ENCODE results near the gene S100A11.

S100A11 gene

GRCh38 chr1:152034654-152035538, 1.9 kb downstream of the S100A11 start:
- peak overlapping the region; percentile 100 for H3K27ac ChIP-seq
- TF ChIP-seq CTCF (IDR thresholded peaks at IDR 0.05), result peak; percentile 57
- no peaks in the 10 kb centered on the region for H3K36me3 ChIP-seq (ENCODE audit: control insufficient read depth, insufficient read depth, low read length)
- no peaks in the 10 kb centered on the region for H3K9me3 ChIP-seq (ENCODE audit: control insufficient read depth, low read length)
- H3K79me2 ChIP-seq, result no peaks in the 10 kb centered on the region
- H3K27me3 ChIP-seq (ENCODE audit: control insufficient read depth, insufficient read depth, low read length), result no peaks in the 10 kb centered on the region
- H3K4me1 ChIP-seq, result peaks cover 21% of the 10 kb centered on the region
- H3K9ac ChIP-seq, result peak overlapping the region; percentile 4
- H3K4me2 ChIP-seq (ENCODE audit: low read length), result peak overlapping the region; percentile 73
- peak overlapping the region; percentile 28 for H2AFZ ChIP-seq
- H3K4me3 ChIP-seq (ENCODE audit: low read depth, low read length), result peak overlapping the region; percentile 83

GRCh38 chr1:152034324-152034653, 2.5 kb downstream of the S100A11 start:
- Histone ChIP-seq H2AFZ (peak overlapping the region; percentile 28), H3K79me2 (no peaks in the 10 kb centered on the region), H3K4me3 (ENCODE audit: low read depth, low read length) (peak overlapping the region; percentile 83), H3K4me2 (ENCODE audit: low read length) (peak overlapping the region; percentile 73), H3K9ac (no peak overlapping the region), H3K9me3 (ENCODE audit: control insufficient read depth, low read length) (no peaks in the 10 kb centered on the region), H3K4me1 (peaks cover 21% of the 10 kb centered on the region), H3K36me3 (ENCODE audit: control insufficient read depth, insufficient read depth, low read length) (no peaks in the 10 kb centered on the region), H3K27me3 (ENCODE audit: control insufficient read depth, insufficient read depth, low read length) (no peaks in the 10 kb centered on the region), H3K27ac (peak overlapping the region; percentile 100)
- no peak for TF ChIP-seq CTCF (IDR thresholded peaks at IDR 0.05)

- no peak overlapping the region for H3K9ac ChIP-seq
- no peaks in the 10 kb centered on the region for H3K79me2 ChIP-seq
- no peak for TF ChIP-seq CTCF (IDR thresholded peaks at IDR 0.05)
- no peak overlapping the region for H3K27ac ChIP-seq
- H3K4me3 ChIP-seq (ENCODE audit: low read depth, low read length), result no peak overlapping the region
- H3K9me3 ChIP-seq (ENCODE audit: control insufficient read depth, low read length), result no peaks in the 10 kb centered on the region
- no peak overlapping the region for H2AFZ ChIP-seq
- H3K27me3 ChIP-seq (ENCODE audit: control insufficient read depth, insufficient read depth, low read length), result no peaks in the 10 kb centered on the region
- peaks cover 21% of the 10 kb centered on the region for H3K4me1 ChIP-seq
- no peaks in the 10 kb centered on the region for H3K36me3 ChIP-seq (ENCODE audit: control insufficient read depth, insufficient read depth, low read length)
- H3K4me2 ChIP-seq (ENCODE audit: low read length), result no peak overlapping the region
These were observed 6.9 kb downstream of the S100A11 start for GRCh38 chr1:152029929-152030211.

GRCh38 chr1:152029144-152029928, 7.5 kb downstream of the S100A11 start:
- Histone ChIP-seq H3K27me3 (ENCODE audit: control insufficient read depth, insufficient read depth, low read length) (no peaks in the 10 kb centered on the region), H3K9ac (no peak overlapping the region), H2AFZ (no peak overlapping the region), H3K79me2 (no peaks in the 10 kb centered on the region), H3K9me3 (ENCODE audit: control insufficient read depth, low read length) (no peaks in the 10 kb centered on the region), H3K4me3 (ENCODE audit: low read depth, low read length) (no peak overlapping the region), H3K4me2 (ENCODE audit: low read length) (no peak overlapping the region), H3K36me3 (ENCODE audit: control insufficient read depth, insufficient read depth, low read length) (no peaks in the 10 kb centered on the region), H3K27ac (no peak overlapping the region), H3K4me1 (peaks cover 16% of the 10 kb centered on the region)
- TF ChIP-seq CTCF (IDR thresholded peaks at IDR 0.05), result no peak
